Ectodermal cell (in vitro differentiated cells): Measurements from ENCODE around the gene PIK3R1. TPM values are rescaled to one million over a fixed set of nuclear protein-coding genes. Genes with fewer than 3 reads are reported as not detected.

Experiments
- H3K27ac ChIP-seq: 2 replicates; pipeline ENCODE4 v1.7.0; 2013; ENCODE audit warnings: mild to moderate bottlenecking, low read depth, low read length; ENCODE audit not compliant: insufficient read depth, poor library complexity, severe bottlenecking
- H3K27me3 ChIP-seq: 2 replicates; pipeline ENCODE4 v1.7.0; 2013; ENCODE audit warnings: mild to moderate bottlenecking, low read length; ENCODE audit not compliant: insufficient read depth, control insufficient read depth, poor library complexity, severe bottlenecking
- H3K36me3 ChIP-seq: one replicate; pipeline ENCODE4 v1.7.0; 2013; ENCODE audit warnings: low read length; ENCODE audit not compliant: control insufficient read depth, insufficient read depth
- H3K4me1 ChIP-seq: one replicate; pipeline ENCODE4 v1.7.0; 2013; ENCODE audit warnings: low read length; ENCODE audit not compliant: control insufficient read depth, insufficient read depth
- H3K4me3 ChIP-seq: 2 replicates; pipeline ENCODE4 v1.7.0; 2013; ENCODE audit warnings: low read depth, low read length, control low read depth; ENCODE audit not compliant: insufficient read depth
- H3K9me3 ChIP-seq: 2 replicates; pipeline ENCODE4 v1.7.0; 2013; ENCODE audit warnings: mild to moderate bottlenecking, low read length, moderate library complexity; ENCODE audit not compliant: control insufficient read depth
- WGBS, 2 experiments: methylation state at CpG; one replicate each; pipeline ENCODE4 v1.1.7; 2013; ENCODE audit warnings: missing lambda C conversion rate in 2 of 2; 5-methylcytosine and 5-hydroxymethylcytosine counted together
- polyA plus RNA-seq, 4 experiments: library from polyadenylated mRNA; stranded (reverse); fragments of 50-300 nt; gene quantifications; one replicate each; pipeline ENCODE4 v1.2.3, GENCODE V29; 2013

PIK3R1 gene
- 23.8 TPM for polyA plus RNA-seq (2013, experiment 1 of 4)
- polyA plus RNA-seq (2013, experiment 2 of 4), result 25.4 TPM
- polyA plus RNA-seq (2013, experiment 3 of 4), result 18.8 TPM
- 17.3 TPM for polyA plus RNA-seq (2013, experiment 4 of 4)

- Histone ChIP-seq H3K9me3 (no peaks in the 10 kb centered on the region), H3K36me3 (no peaks in the 10 kb centered on the region), H3K4me3 (peak within 1 kb of the TSS; percentile 81), H3K27ac (peak within 1 kb of the TSS; percentile 73), H3K4me1 (peaks cover 3% of the 10 kb centered on the region), H3K27me3 (peaks cover 39% of the 10 kb centered on the region)
- 0 to 1% methylated on average over 78 of the region's 78 CpGs for WGBS, 2 experiments
Measured at GRCh38 chr5:68215208-68215897, at the start of gene PIK3R1. Gene PIK3R1 (plus strand): TSS chr5:68215756. CDS start chr5:68226676, 10,920 bp downstream.

- peaks cover 22% of the 10 kb centered on the region for H3K4me1 ChIP-seq
- WGBS, 2 experiments, result 87 to 93% methylated on average over 4 of the region's 4 CpGs
- no peaks in the 10 kb centered on the region for H3K27me3 ChIP-seq
- H3K9me3 ChIP-seq, result no peaks in the 10 kb centered on the region
- no peak overlapping the region for H3K4me3 ChIP-seq
- H3K36me3 ChIP-seq, result no peaks in the 10 kb centered on the region
- H3K27ac ChIP-seq, result no peak overlapping the region
Measured at GRCh38 chr5:68167195-68167651, 48.3 kb upstream of the PIK3R1 start.

GRCh38 chr5:68169903-68170302 is 45.7 kb upstream of the PIK3R1 start:
- Histone ChIP-seq H3K27me3 (no peaks in the 10 kb centered on the region), H3K36me3 (no peaks in the 10 kb centered on the region), H3K4me3 (no peak overlapping the region), H3K4me1 (peaks cover 27% of the 10 kb centered on the region), H3K9me3 (no peaks in the 10 kb centered on the region), H3K27ac (peak overlapping the region; percentile 52)
- WGBS, 2 experiments, result 0% methylated on average over 1 of the region's 1 CpG

GRCh38 chr5:68170826-68171558 is 44.6 kb upstream of the PIK3R1 start:
- Histone ChIP-seq H3K9me3 (no peaks in the 10 kb centered on the region), H3K27ac (peak overlapping the region; percentile 28), H3K36me3 (no peaks in the 10 kb centered on the region), H3K4me3 (no peak overlapping the region), H3K4me1 (peaks cover 27% of the 10 kb centered on the region), H3K27me3 (no peaks in the 10 kb centered on the region)
- 41 to 42% methylated on average over 10 of the region's 10 CpGs for whole genome bisulfite sequencing, 2 experiments

GRCh38 chr5:68172314-68172713 is 43.2 kb upstream of the PIK3R1 start:
- H3K27ac ChIP-seq, result no peak overlapping the region
- 54 to 61% methylated on average over 2 of the region's 2 CpGs for WGBS, 2 experiments
- peaks cover 27% of the 10 kb centered on the region for H3K4me1 ChIP-seq
- no peaks in the 10 kb centered on the region for H3K36me3 ChIP-seq
- no peaks in the 10 kb centered on the region for H3K27me3 ChIP-seq
- no peak overlapping the region for H3K4me3 ChIP-seq
- no peaks in the 10 kb centered on the region for H3K9me3 ChIP-seq

- no peaks in the 10 kb centered on the region for H3K36me3 ChIP-seq
- no peaks in the 10 kb centered on the region for H3K27me3 ChIP-seq
- no peak overlapping the region for H3K4me3 ChIP-seq
- H3K27ac ChIP-seq, result no peak overlapping the region
- H3K9me3 ChIP-seq, result no peaks in the 10 kb centered on the region
- peaks cover 27% of the 10 kb centered on the region for H3K4me1 ChIP-seq
- WGBS, 2 experiments, result 97 to 100% methylated on average over 1 to 3 of the region's 3 CpGs
Measured at GRCh38 chr5:68173007-68173406, 42.5 kb upstream of the PIK3R1 start.

- no peaks in the 10 kb centered on the region for H3K27me3 ChIP-seq
Measured at GRCh38 chr5:68176253-68176652, 39.3 kb upstream of the PIK3R1 start.

GRCh38 chr5:68176802-68177479 is 38.6 kb upstream of the PIK3R1 start:
- H3K27ac ChIP-seq, result no peak overlapping the region
- peaks cover 6% of the 10 kb centered on the region for H3K4me1 ChIP-seq
- no peaks in the 10 kb centered on the region for H3K36me3 ChIP-seq
- H3K9me3 ChIP-seq, result no peaks in the 10 kb centered on the region
- no peak overlapping the region for H3K4me3 ChIP-seq
- WGBS, 2 experiments, result 91 to 92% methylated on average over 5 to 7 of the region's 7 CpGs
- H3K27me3 ChIP-seq, result no peaks in the 10 kb centered on the region

More at GRCh38 chr5:68176253-68176652, 39.3 kb upstream of the PIK3R1 start:
- H3K27ac ChIP-seq, result no peak overlapping the region
- H3K4me1 ChIP-seq, result peaks cover 6% of the 10 kb centered on the region
- H3K36me3 ChIP-seq, result no peaks in the 10 kb centered on the region
- 94 to 96% methylated on average over 4 to 5 of the region's 6 CpGs for WGBS, 2 experiments
- no peaks in the 10 kb centered on the region for H3K9me3 ChIP-seq
- no peak overlapping the region for H3K4me3 ChIP-seq

- H3K27me3 ChIP-seq, result no peaks in the 10 kb centered on the region
- 88 to 89% methylated on average over 11 of the region's 11 CpGs for WGBS, 2 experiments
- H3K36me3 ChIP-seq, result no peaks in the 10 kb centered on the region
- no peak overlapping the region for H3K27ac ChIP-seq
- peaks cover under 1% of the 10 kb centered on the region for H3K4me1 ChIP-seq
- H3K4me3 ChIP-seq, result no peak overlapping the region
- H3K9me3 ChIP-seq, result no peaks in the 10 kb centered on the region
Measured at GRCh38 chr5:68177676-68178075, 37.9 kb upstream of the PIK3R1 start.

- no peak overlapping the region for H3K4me3 ChIP-seq
- H3K36me3 ChIP-seq, result no peaks in the 10 kb centered on the region
- H3K27me3 ChIP-seq, result no peaks in the 10 kb centered on the region
- WGBS, 2 experiments, result 88 to 89% methylated on average over 2 of the region's 2 CpGs
- H3K27ac ChIP-seq, result no peak overlapping the region
- H3K9me3 ChIP-seq, result no peaks in the 10 kb centered on the region
- no peaks in the 10 kb centered on the region for H3K4me1 ChIP-seq
Measured at GRCh38 chr5:68178579-68178978, 37.0 kb upstream of the PIK3R1 start.
